Measurements from ENCODE around the gene PARM1. TPM values are rescaled to one million over a fixed set of nuclear protein-coding genes. Genes with fewer than 3 reads are reported as not detected.

Gene PARM1
- polyA plus RNA-seq, 12 donors = 58.0 to 424 (median 73.4) TPM

GRCh38 chr4:74934016-74934831, 1.3 kb downstream of the PARM1 start:
- peak; percentile 56 for DNase-seq

GRCh38 chr4:74934888-74935287, 2.0 kb downstream of the PARM1 start:
- peak; percentile 6 for DNase-seq

- no peak for DNase-seq
These were observed 8.2 kb downstream of the PARM1 start for GRCh38 chr4:74941123-74941522.

- DNase-seq = no peak
These were observed 9.5 kb downstream of the PARM1 start for GRCh38 chr4:74942251-74942917.

- no peak for DNase-seq
These were observed 10.0 kb downstream of the PARM1 start for GRCh38 chr4:74942918-74943253.

GRCh38 chr4:74944354-74944793, 11.5 kb downstream of the PARM1 start:
- DNase-seq = no peak

- DNase-seq = no peak
These were observed 13.3 kb downstream of the PARM1 start for GRCh38 chr4:74946196-74946595.

GRCh38 chr4:74947798-74948197, 14.9 kb downstream of the PARM1 start:
- no peak for DNase-seq

GRCh38 chr4:74948236-74948635, 15.3 kb downstream of the PARM1 start:
- DNase-seq = no peak

- DNase-seq = no peak
These were observed 17.3 kb downstream of the PARM1 start for GRCh38 chr4:74950200-74950599.

GRCh38 chr4:74950882-74951281, 18.0 kb downstream of the PARM1 start:
- DNase-seq = no peak

- no peak for DNase-seq
These were observed 20.7 kb downstream of the PARM1 start for GRCh38 chr4:74953647-74954046.

- DNase-seq = no peak
These were observed 26.0 kb downstream of the PARM1 start for GRCh38 chr4:74958881-74959280.

- no peak for DNase-seq
These were observed 28.3 kb downstream of the PARM1 start for GRCh38 chr4:74961230-74961629.

GRCh38 chr4:74962584-74962983, 29.7 kb downstream of the PARM1 start:
- DNase-seq = no peak

- DNase-seq = no peak
These were observed 31.4 kb downstream of the PARM1 start for GRCh38 chr4:74964311-74964710.

GRCh38 chr4:74967324-74967723, 34.4 kb downstream of the PARM1 start:
- no peak for DNase-seq

- DNase-seq = no peak
These were observed 35.7 kb downstream of the PARM1 start for GRCh38 chr4:74968456-74969164.

GRCh38 chr4:74969507-74970474, 36.9 kb downstream of the PARM1 start:
- no peak for DNase-seq

- DNase-seq = no peak
These were observed 37.7 kb downstream of the PARM1 start for GRCh38 chr4:74970577-74970976.

- no peak for DNase-seq
These were observed 38.9 kb downstream of the PARM1 start for GRCh38 chr4:74971862-74972261.

GRCh38 chr4:74975082-74975481, 42.2 kb downstream of the PARM1 start:
- DNase-seq = no peak

Data from muscle of arm (tissue), 12 donors.